ENCODE results near the gene ZIC4.

The ZIC4 gene

GRCh38 chr3:147360646-147361453 lies 45.5 kb downstream of the ZIC4 start:
- Mint-ChIP-seq H3K4me1 (no peaks in the 10 kb centered on the region), H3K4me3 (no peak overlapping the region), H3K27ac (no peak overlapping the region), H3K9me3 (peaks cover 11% of the 10 kb centered on the region), H3K36me3 (no peaks in the 10 kb centered on the region)
- ATAC-seq: no peak
- no peak for DNase-seq (ENCODE audit: low spot score in 2 of 2)

GRCh38 chr3:147360051-147360439 lies 46.3 kb downstream of the ZIC4 start:
- Mint-ChIP-seq H3K9me3 (peaks cover 15% of the 10 kb centered on the region), H3K4me1 (no peaks in the 10 kb centered on the region), H3K27ac (no peak overlapping the region), H3K36me3 (no peaks in the 10 kb centered on the region), H3K4me3 (no peak overlapping the region)
- DNase-seq (ENCODE audit: low spot score in 2 of 2) (no peak), ATAC-seq (no peak)

- Mint-ChIP-seq H3K4me1 (no peaks in the 10 kb centered on the region), H3K9me3 (peaks cover 10% of the 10 kb centered on the region)
Measured at GRCh38 chr3:147359177-147360050, 46.9 kb downstream of the ZIC4 start.

GRCh38 chr3:147358144-147358992 lies 48.0 kb downstream of the ZIC4 start:
- Mint-ChIP-seq H3K36me3 (no peaks in the 10 kb centered on the region), H3K4me3 (no peak overlapping the region), H3K4me1 (no peaks in the 10 kb centered on the region), H3K9me3 (peaks cover 12% of the 10 kb centered on the region), H3K27ac (no peak overlapping the region)
- ATAC-seq (no peak), DNase-seq (ENCODE audit: low spot score in 2 of 2) (no peak)

More at GRCh38 chr3:147359177-147360050, 46.9 kb downstream of the ZIC4 start:
- DNase-seq (ENCODE audit: low spot score in 2 of 2) (no peak), ATAC-seq (no peak)
- Mint-ChIP-seq H3K4me3 (no peak overlapping the region), H3K27ac (no peak overlapping the region), H3K36me3 (no peaks in the 10 kb centered on the region)

DNA sequence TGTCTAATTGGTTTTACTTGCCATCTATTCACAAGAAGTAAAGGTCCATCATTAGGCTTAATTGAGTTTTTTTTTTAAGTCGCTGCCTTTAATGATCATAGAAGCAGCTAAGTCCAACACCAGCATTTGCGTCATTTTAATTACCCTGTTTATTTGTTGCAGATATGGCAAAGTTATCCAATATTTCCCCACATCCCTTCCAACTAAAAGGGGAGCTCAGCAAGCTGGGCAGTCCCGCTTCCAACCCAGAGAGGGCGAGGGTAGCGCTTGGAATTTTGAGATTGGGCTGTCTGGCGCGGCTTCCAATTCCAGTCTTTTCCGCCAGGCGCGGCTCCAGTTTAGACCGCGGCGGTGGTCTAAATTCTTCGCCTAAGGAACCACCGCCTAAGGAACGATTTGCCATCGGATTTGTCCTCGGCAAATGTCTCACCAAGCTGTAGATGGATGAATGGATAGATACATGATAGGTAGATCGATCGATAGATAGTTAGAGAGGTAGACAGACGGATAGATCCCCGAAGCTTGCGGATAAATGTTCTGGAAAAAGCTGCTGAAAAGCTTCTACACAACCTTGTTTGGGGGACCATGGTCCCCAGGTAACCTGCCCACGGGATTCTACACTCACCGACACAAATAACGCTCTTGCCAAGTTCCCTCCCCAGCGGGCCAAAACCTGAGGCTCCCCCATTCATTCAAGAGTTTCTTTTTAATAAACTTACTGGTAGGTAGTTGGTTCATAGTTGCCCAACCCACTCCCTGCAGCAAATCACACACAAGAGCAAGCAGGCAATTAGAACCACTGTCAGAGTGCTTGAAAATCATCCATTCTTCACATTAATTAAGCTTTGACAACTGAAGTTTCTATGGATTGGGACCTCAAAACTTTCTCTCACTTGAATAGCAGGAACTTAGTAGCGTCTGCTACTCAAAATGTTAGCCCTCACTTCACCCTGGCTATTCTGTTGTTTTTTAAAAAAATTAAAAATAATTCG lies 49.1 kb downstream of the ZIC4 start:
- Mint-ChIP-seq H3K27ac (no peak overlapping the region), H3K4me1 (no peaks in the 10 kb centered on the region), H3K4me3 (no peak overlapping the region), H3K36me3 (no peaks in the 10 kb centered on the region), H3K9me3 (peaks cover 12% of the 10 kb centered on the region)
- DNase-seq (ENCODE audit: low spot score in 2 of 2): no peak
- ATAC-seq: no peak

GRCh38 chr3:147356145-147356908 lies 50.0 kb downstream of the ZIC4 start:
- Mint-ChIP-seq H3K4me3 (no peak overlapping the region), H3K36me3 (no peaks in the 10 kb centered on the region), H3K4me1 (no peaks in the 10 kb centered on the region), H3K27ac (no peak overlapping the region), H3K9me3 (peaks cover 12% of the 10 kb centered on the region)
- DNase-seq (ENCODE audit: low spot score in 2 of 2): no peak
- ATAC-seq: no peak

GRCh38 chr3:147355753-147356090 lies 50.6 kb downstream of the ZIC4 start:
- Mint-ChIP-seq H3K4me3 (no peak overlapping the region), H3K36me3 (no peaks in the 10 kb centered on the region), H3K9me3 (peaks cover 10% of the 10 kb centered on the region), H3K27ac (no peak overlapping the region), H3K4me1 (no peaks in the 10 kb centered on the region)
- DNase-seq (ENCODE audit: low spot score in 2 of 2) (no peak), ATAC-seq (no peak)

GRCh38 chr3:147355084-147355752 lies 51.1 kb downstream of the ZIC4 start:
- H3K36me3 Mint-ChIP-seq: no peaks in the 10 kb centered on the region
- H3K9me3 Mint-ChIP-seq: peaks cover 10% of the 10 kb centered on the region
- H3K4me3 Mint-ChIP-seq: no peak overlapping the region
- no peaks in the 10 kb centered on the region for H3K4me1 Mint-ChIP-seq
- no peak for DNase-seq (ENCODE audit: low spot score in 2 of 2)
- ATAC-seq: no peak
- no peak overlapping the region for H3K27ac Mint-ChIP-seq

DNA sequence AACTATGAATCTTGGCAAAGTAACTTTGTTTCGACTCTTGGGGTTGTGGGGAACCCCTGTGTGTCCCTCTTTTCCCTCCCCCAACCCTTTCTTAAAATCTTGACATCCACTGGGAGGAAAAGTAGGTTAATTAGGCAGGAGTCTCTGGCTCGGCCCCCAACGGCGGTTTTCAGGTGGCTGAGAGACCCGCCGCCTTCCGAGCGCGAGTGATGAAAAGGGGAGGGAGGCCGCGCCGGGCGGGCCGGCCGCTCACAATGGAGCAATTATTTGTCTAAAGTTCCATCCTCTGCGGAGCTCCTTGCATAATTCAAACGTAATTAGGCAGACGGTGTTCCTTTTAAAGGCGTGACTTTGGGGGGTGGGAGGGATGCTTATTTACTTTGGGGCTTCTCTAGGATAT lies 51.7 kb downstream of the ZIC4 start:
- no peak for DNase-seq (ENCODE audit: low spot score in 2 of 2)
- peaks cover 10% of the 10 kb centered on the region for H3K9me3 Mint-ChIP-seq
- no peak overlapping the region for H3K4me3 Mint-ChIP-seq
- no peaks in the 10 kb centered on the region for H3K36me3 Mint-ChIP-seq
- no peaks in the 10 kb centered on the region for H3K4me1 Mint-ChIP-seq
- H3K27ac Mint-ChIP-seq: no peak overlapping the region
- ATAC-seq: no peak

DNA sequence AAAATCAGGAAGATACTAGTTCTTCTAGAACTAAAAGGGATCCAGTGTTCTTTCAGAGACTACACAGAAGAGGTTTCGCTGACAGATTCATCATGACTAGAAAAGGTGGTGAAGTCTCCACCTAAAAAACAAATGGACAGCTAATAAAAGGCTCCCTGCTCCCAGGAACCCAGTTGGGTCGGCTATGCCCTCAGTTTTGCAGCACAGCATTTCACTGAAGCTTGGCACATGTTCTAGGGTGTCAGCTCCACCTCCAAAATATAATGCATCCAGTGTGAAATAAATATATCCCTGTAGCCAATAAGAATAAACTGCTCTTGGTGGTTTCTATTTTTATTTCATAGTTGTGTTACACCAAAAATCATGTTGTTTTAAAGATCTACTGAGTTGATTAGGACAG lies 55.0 kb downstream of the ZIC4 start:
- H3K4me3 Mint-ChIP-seq: no peak overlapping the region
- no peaks in the 10 kb centered on the region for H3K4me1 Mint-ChIP-seq
- DNase-seq (ENCODE audit: low spot score in 2 of 2): no peak
- no peak for ATAC-seq
- H3K9me3 Mint-ChIP-seq: peaks cover 11% of the 10 kb centered on the region
- no peak overlapping the region for H3K27ac Mint-ChIP-seq
- no peaks in the 10 kb centered on the region for H3K36me3 Mint-ChIP-seq

- no peak for ATAC-seq
Measured at GRCh38 chr3:147348976-147349375, 57.4 kb downstream of the ZIC4 start.

DNA sequence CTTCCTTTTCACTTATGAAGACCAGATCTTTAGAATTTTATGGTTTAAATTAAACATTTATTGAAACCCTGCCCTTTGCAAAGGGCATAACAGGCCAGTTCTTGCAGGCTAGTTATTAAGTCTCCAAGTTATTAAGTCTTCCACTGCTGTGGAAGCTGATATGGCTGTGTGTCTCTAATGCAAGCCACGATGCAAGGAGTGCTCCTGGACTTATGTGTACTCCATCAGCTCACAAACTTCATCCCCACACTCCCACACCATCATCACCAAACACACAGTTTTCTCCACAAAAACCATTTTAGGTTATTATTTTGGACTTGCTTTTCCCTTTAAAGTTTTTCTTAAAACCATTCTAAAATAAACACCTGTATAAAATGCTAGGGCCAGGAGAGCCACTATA lies 62.4 kb downstream of the ZIC4 start:
- Mint-ChIP-seq H3K4me3 (no peak overlapping the region), H3K36me3 (no peaks in the 10 kb centered on the region), H3K9me3 (peaks cover 10% of the 10 kb centered on the region), H3K27ac (no peak overlapping the region), H3K4me1 (no peaks in the 10 kb centered on the region)
- ATAC-seq (no peak), DNase-seq (ENCODE audit: low spot score in 2 of 2) (no peak)

More at GRCh38 chr3:147348976-147349375, 57.4 kb downstream of the ZIC4 start:
- Mint-ChIP-seq H3K4me3 (no peak overlapping the region), H3K36me3 (no peaks in the 10 kb centered on the region), H3K9me3 (peaks cover 8% of the 10 kb centered on the region), H3K4me1 (no peaks in the 10 kb centered on the region), H3K27ac (no peak overlapping the region)
- no peak for DNase-seq (ENCODE audit: low spot score in 2 of 2)

DNA sequence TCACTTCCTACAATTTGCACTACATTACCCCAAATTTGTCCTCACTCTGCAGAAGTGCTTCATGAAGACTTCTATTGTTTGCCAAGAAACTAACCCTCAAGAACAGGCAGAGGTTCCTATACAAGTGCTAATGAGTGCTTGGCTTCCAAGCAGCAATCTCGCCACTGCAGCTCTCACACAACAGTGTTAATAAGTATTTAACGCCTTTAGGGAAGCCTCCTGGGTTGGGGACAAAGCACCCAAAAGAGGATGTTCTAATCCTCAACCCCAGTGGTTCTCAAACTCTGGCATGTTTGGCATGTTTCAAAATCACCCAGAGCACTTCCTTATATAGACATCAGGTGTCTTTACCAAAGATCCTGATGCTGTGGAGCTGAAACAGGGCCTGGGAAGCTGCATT lies 64.6 kb downstream of the ZIC4 start:
- Mint-ChIP-seq H3K9me3 (peaks cover 10% of the 10 kb centered on the region), H3K4me1 (no peaks in the 10 kb centered on the region), H3K36me3 (no peaks in the 10 kb centered on the region), H3K27ac (no peak overlapping the region), H3K4me3 (no peak overlapping the region)
- ATAC-seq (no peak), DNase-seq (ENCODE audit: low spot score in 2 of 2) (no peak)
